GM06990 (cell line): ENCODE data around the gene CNTNAP5.
"Not testable (repeated sequence)": the region's sequence is repeated elsewhere in the genome, so short reads cannot be mapped to it uniquely, and the experiment has no call there.

Experiments
- DNase-seq: peaks from one replicate; pipeline ENCODE4 v3.0.0-alpha.2; 2011; ENCODE audit not compliant: insufficient read length; ENCODE audit errors: extremely low read depth
- H3K27me3 ChIP-seq: replicated peaks from 2 replicates; pipeline ENCODE4 v1.6.0; 2011; ENCODE audit warnings: low read length; ENCODE audit not compliant: control insufficient read depth, insufficient read depth
- H3K36me3 ChIP-seq: 2 replicates; pipeline ENCODE4 v1.5.1; 2011; ENCODE audit warnings: low read length; ENCODE audit not compliant: control insufficient read depth, insufficient read depth
- H3K4me3 ChIP-seq: replicated peaks from 2 replicates; pipeline ENCODE4 v1.5.1; 2011; ENCODE audit warnings: low read depth, mild to moderate bottlenecking, control low read depth, low read length
- CTCF ChIP-seq: IDR thresholded peaks from 2 replicates; pipeline ENCODE4 v1.5.1; 2011; ENCODE audit warnings: low read length, control low read depth, mild to moderate bottlenecking, inconsistent platforms; ENCODE audit not compliant: insufficient read depth, poor library complexity, severe bottlenecking

CNTNAP5 gene

GRCh38 chr2:124402274-124402673 is 377.2 kb downstream of the CNTNAP5 start:
- Histone ChIP-seq H3K4me3 (no peak overlapping the region), H3K27me3 (no peaks in the 10 kb centered on the region), H3K36me3 (no peaks in the 10 kb centered on the region)
- no peak for DNase-seq
- TF ChIP-seq CTCF = no peak

DNA sequence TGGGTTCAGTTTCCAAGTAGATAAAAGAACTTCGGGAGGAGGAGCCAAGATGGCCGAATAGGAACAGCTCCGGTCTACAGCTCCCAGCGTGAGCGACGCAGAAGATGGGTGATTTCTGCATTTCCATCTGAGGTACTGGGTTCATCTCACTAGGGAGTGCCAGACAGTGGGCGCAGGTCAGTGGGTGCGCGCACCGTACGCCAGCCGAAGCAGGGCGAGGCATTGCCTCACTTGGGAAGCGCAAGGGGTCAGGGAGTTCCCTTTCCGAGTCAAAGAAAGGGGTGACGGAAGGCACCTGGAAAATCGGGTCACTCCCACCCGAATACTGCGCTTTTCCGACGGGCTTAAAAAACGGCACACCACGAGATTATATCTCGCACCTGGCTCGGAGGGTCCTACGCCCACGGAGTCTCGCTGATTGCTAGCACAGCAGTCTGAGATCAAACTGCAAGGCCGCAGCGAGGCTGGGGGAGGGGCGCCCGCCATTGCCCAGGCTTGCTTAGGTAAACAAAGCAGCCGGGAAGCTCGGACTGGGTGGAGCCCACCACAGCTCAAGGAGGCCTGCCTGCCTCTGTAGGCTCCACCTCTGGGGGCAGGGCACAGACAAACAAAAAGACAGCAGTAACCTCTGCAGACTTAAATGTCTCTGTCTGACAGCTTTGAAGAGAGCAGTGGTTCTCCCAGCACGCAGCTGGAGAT is 382.9 kb downstream of the CNTNAP5 start:
- H3K27me3 ChIP-seq, H3K36me3 ChIP-seq, DNase-seq, H3K4me3 ChIP-seq: not testable (repeated sequence)

GRCh38 chr2:124424074-124424473 is 399.0 kb downstream of the CNTNAP5 start:
- no peak overlapping the region for H3K4me3 ChIP-seq
- no peak for TF ChIP-seq CTCF
- H3K36me3 ChIP-seq = no peaks in the 10 kb centered on the region
- DNase-seq = no peak
- H3K27me3 ChIP-seq = no peaks in the 10 kb centered on the region

DNA sequence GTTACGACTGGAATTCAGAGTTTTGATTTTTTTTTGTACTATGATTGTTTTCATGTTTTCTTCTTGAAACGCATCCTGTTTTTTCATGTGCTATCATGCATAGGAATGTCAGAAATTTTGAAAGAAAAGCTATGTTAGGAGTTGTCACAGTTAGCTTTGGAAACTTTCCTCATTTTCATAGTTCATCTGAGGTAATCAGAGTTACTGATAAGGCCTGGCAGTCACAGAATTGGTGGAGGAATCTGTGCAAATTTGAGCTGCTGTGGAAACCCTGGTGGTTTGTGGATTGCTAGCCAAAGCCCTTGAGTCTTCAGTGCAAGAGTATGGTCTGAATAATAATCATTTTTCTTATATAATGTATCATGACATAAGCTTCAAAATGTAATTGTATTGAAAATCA is 401.0 kb downstream of the CNTNAP5 start:
- Histone ChIP-seq H3K4me3 (no peak overlapping the region), H3K36me3 (no peaks in the 10 kb centered on the region), H3K27me3 (no peaks in the 10 kb centered on the region)
- TF ChIP-seq CTCF = no peak
- no peak for DNase-seq

DNA sequence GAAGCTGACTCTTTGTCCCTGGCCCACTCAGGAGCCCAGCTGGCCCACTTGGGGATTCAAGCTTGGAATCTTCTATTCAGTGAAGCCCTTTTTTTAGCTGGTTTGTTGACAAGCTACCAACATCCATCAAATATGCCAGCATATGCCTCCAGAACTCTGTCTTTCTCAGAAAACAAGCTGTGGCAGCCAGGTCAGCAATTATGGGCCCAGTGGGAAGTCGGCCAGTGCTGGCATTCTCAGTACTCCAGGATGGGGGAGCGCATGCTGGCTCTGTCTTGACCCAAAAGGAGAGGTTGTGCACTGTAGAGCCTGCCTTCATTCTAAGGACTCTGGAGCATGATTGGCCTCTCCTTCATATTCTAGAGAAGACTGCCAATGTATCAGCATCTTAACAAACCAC is 401.5 kb downstream of the CNTNAP5 start:
- Histone ChIP-seq H3K4me3 (no peak overlapping the region), H3K27me3 (no peaks in the 10 kb centered on the region), H3K36me3 (no peaks in the 10 kb centered on the region)
- no peak for DNase-seq
- TF ChIP-seq CTCF = no peak

- TF ChIP-seq CTCF = no peak
These were observed 412.7 kb downstream of the CNTNAP5 start for GRCh38 chr2:124437811-124438210.

More at GRCh38 chr2:124437811-124438210, 412.7 kb downstream of the CNTNAP5 start:
- Histone ChIP-seq H3K4me3 (no peak overlapping the region), H3K36me3 (no peaks in the 10 kb centered on the region), H3K27me3 (no peaks in the 10 kb centered on the region)
- DNase-seq = no peak
